OCI-LY7 (cell line): ENCODE results near the gene UBE2J1. TPM values are rescaled to one million over a fixed set of nuclear protein-coding genes. Genes with fewer than 3 reads are reported as not detected.

ENCODE experiments used
- BruUV-seq: library from RNA; stranded (reverse); fragments of 400-500 nt; replicated peaks from 2 replicates; lab custom pipeline; 2021; lab: Mats Ljungman, UMichigan
- CTCF ChIA-PET: fragments of 300-600 bp; sonication (Branson Sonifier 250); formaldehyde crosslinking; loops from one replicate; lab custom pipeline; 2022; ENCODE audit warnings: antibody characterized with exemption; ENCODE audit not compliant: unreplicated experiment; lab: Charles Lee
- POLR2A ChIA-PET: fragments of 300-600 bp; sonication (Branson Sonifier 250); formaldehyde crosslinking; loops from one replicate; lab custom pipeline; 2022; ENCODE audit warnings: antibody characterized with exemption; lab: Charles Lee
- DNase-seq: peaks from one replicate; pipeline ENCODE4 v3.0.0-alpha.2; 2015; ENCODE audit warnings: low spot score
- H2AFZ ChIP-seq: fragments of 200-600 bp; sonication (generic), shearing (Covaris generic); 2 replicates; pipeline ENCODE4 v1.6.1; 2014; ENCODE audit warnings: mild to moderate bottlenecking, antibody characterized with exemption, low read length, moderate library complexity
- H3K27ac ChIP-seq: fragments of 200-600 bp; sonication (generic); 2 replicates; pipeline ENCODE4 v1.5.1; 2014; ENCODE audit warnings: mixed run types, low read depth, mild to moderate bottlenecking, moderate library complexity, low read length, inconsistent platforms; ENCODE audit not compliant: poor library complexity, severe bottlenecking
- H3K36me3 ChIP-seq: fragments of 200-600 bp; sonication (generic); 2 replicates; pipeline ENCODE4 v1.6.1; 2014; ENCODE audit warnings: mild to moderate bottlenecking, antibody characterized with exemption, low read length, moderate library complexity, mixed read lengths; ENCODE audit not compliant: insufficient read depth
- H3K4me1 ChIP-seq: fragments of 200-600 bp; sonication (generic); 2 replicates; pipeline ENCODE4 v1.5.1; 2014; ENCODE audit warnings: mild to moderate bottlenecking, low read length; ENCODE audit not compliant: insufficient read depth, poor library complexity, severe bottlenecking
- H3K4me2 ChIP-seq: fragments of 200-600 bp; sonication (generic); 2 replicates; pipeline ENCODE4 v1.6.1; 2014; ENCODE audit warnings: mild to moderate bottlenecking, low read length
- H3K4me3 ChIP-seq: fragments of 200-600 bp; sonication (generic); 2 replicates; pipeline ENCODE4 v1.5.1; 2014; ENCODE audit warnings: mild to moderate bottlenecking, low read depth, low read length; ENCODE audit not compliant: poor library complexity, severe bottlenecking
- H3K79me2 ChIP-seq: fragments of 200-600 bp; sonication (generic); 2 replicates; pipeline ENCODE4 v1.6.1; 2016; ENCODE audit warnings: low read depth, mild to moderate bottlenecking, low read length, moderate library complexity, mixed read lengths; ENCODE audit not compliant: insufficient read depth
- H3K9me2 ChIP-seq: fragments of 200-600 bp; sonication (generic); 2 replicates; pipeline ENCODE4 v1.6.1; 2016; ENCODE audit warnings: mild to moderate bottlenecking, low read length, mixed read lengths; ENCODE audit not compliant: insufficient read depth
- H3K9me3 ChIP-seq: fragments of 200-600 bp; sonication (generic); 2 replicates; pipeline ENCODE4 v1.6.1; 2014; ENCODE audit warnings: mild to moderate bottlenecking, mixed run types, low read length, mixed read lengths
- H4K20me1 ChIP-seq: fragments of 200-600 bp; sonication (generic); 2 replicates; pipeline ENCODE4 v1.6.1; 2014; ENCODE audit warnings: mild to moderate bottlenecking, antibody characterized with exemption, low read length, moderate library complexity, mixed read lengths; ENCODE audit not compliant: insufficient read depth
- CTCF ChIP-seq: fragments of 200-600 bp; sonication (generic); conservative IDR thresholded peaks from 2 replicates; pipeline ENCODE4 v1.5.1; 2014; ENCODE audit warnings: mild to moderate bottlenecking, antibody characterized with exemption, low read length, moderate library complexity, mixed read lengths
- EZH2phosphoT487 ChIP-seq: fragments of 200-600 bp; sonication (generic); IDR thresholded peaks from 2 replicates; pipeline ENCODE4 v1.6.1; 2018; ENCODE audit warnings: low read depth, borderline replicate concordance, mild to moderate bottlenecking, mixed run types, antibody characterized with exemption, low read length, moderate library complexity, mixed read lengths
- intact Hi-C: fragments of 100-400 bp; cut with micrococcal nuclease; formaldehyde crosslinking; loops from one replicate; pipeline ENCODE4 v1.10.0; 2022; ENCODE audit not compliant: unreplicated experiment
- total RNA-seq, 2 experiments: library from RNA; depleted of rRNA in 1 of 2; stranded (reverse); fragments of >200 nt in 1 of 2; shearing (Covaris generic) in 1 of 2; gene quantifications; 2 replicates each; pipeline ENCODE4 v1.2.3, GENCODE V29; 2014 to 2022

UBE2J1 gene
- total RNA-seq, 2 experiments from 2014 or later: 117 to 243 TPM

GRCh38 chr6:89355511-89356194, 3.1 kb upstream of the UBE2J1 start:
- no peak for DNase-seq
- no TSS peak for BruUV-seq
- Histone ChIP-seq H3K36me3 (peaks cover 11% of the 10 kb centered on the region), H3K79me2 (peaks cover 61% of the 10 kb centered on the region), H3K9me3 (no peaks in the 10 kb centered on the region), H3K4me2 (peak overlapping the region; percentile 75), H2AFZ (peak overlapping the region; percentile 17; the same call in 1 of the 2 replicates), H3K4me1 (peaks cover 72% of the 10 kb centered on the region), H3K9me2 (no peaks in the 10 kb centered on the region), H3K4me3 (peak overlapping the region; percentile 52), H4K20me1 (no peaks in the 10 kb centered on the region), H3K27ac (peak overlapping the region; percentile 99)
- TF ChIP-seq CTCF: no peak
- no peak for TF ChIP-seq EZH2phosphoT487
- ChIA-PET POLR2A (interaction anchor here (0.7 to 11.5 kb wide), 18 partner anchors 7 to 1507 kb away, joined by 3 to 242 read pairs (median 6); partner anchors contain the start of gene PNRC1), CTCF (no interaction called here)
- intact Hi-C loops: loop anchor here (2.0 to 10.0 kb wide), 5 partner anchors 208 to 1437 kb away; partner anchors contain the start of genes CNR1, PM20D2 and PNRC1

DNA sequence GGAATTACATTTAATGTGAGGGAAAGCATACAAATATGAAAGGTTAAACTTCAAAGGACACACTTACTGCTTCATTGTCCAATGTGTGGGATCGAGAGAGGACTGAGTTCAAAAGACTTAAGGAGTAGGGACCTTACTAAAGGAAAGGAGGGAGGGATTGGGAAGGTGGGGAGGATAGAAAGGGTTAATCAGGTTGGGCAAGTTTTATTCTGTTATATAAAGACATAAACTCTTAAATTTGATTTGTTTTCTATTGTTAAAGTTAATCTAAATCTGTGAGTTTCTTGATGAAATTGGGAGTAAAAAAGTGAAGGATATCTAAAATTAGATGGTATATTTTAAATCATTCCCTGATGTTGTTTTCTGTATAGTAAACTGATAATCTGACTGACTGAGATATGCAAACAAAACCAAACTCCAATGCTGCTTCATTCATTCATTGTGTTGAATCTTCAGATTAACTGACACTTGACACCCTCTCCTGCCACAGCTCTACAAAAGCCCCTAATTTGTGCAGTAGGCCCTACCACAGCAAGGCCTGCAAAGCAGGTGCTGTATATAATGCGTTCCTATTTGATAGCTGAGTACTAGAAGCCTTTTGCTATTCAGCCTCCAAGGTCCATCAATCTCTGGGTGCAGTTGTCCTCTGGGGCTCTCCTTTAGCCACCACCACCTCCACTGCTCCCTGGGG, 1.3 kb upstream of the UBE2J1 start:
- intact Hi-C loops: loop anchor here (5.0 to 10.0 kb wide), 3 partner anchors 943 to 1447 kb away; partner anchors contain the start of genes BACH2 and CNR1
- peak overlapping the region; percentile 75 for H3K4me2 ChIP-seq
- peak overlapping the region; percentile 78 for H3K4me3 ChIP-seq
- ChIA-PET CTCF (interaction anchor here (0.7 kb wide), 1 partner anchor 1011 kb away, joined by 3 read pairs; no protein-coding TSS in a partner anchor), POLR2A (interaction anchor here (1.0 to 11.5 kb wide), 11 partner anchors 10 to 1437 kb away, joined by 3 to 242 read pairs (median 4); partner anchors contain the start of gene PNRC1)
- H4K20me1 ChIP-seq: peaks cover 11% of the 10 kb centered on the region; the same call in 1 of the 2 replicates
- no TSS peak for BruUV-seq
- H3K27ac ChIP-seq: peak overlapping the region; percentile 99
- peaks cover 69% of the 10 kb centered on the region for H3K4me1 ChIP-seq
- peak; percentile 86 for DNase-seq
- peaks cover 74% of the 10 kb centered on the region for H3K79me2 ChIP-seq
- no peak overlapping the region for H2AFZ ChIP-seq
- no peaks in the 10 kb centered on the region for H3K9me2 ChIP-seq
- peaks cover 6% of the 10 kb centered on the region; the same call in 1 of the 2 replicates for H3K9me3 ChIP-seq
- TF ChIP-seq CTCF (no peak), EZH2phosphoT487 (no peak)
- peaks cover 26% of the 10 kb centered on the region for H3K36me3 ChIP-seq
